Neuronal stem cell (in vitro differentiated cells): ENCODE data around the gene TAX1BP1.

Experiments used
- DNase-seq: peaks from one replicate; pipeline ENCODE4 v3.0.0-alpha.2; 2013; ENCODE audit warnings: low spot score
- H2AFZ ChIP-seq: one replicate; pipeline ENCODE4 v1.6.1; 2013; ENCODE audit warnings: mild to moderate bottlenecking, low read length, inconsistent platforms
- H2AK5ac ChIP-seq: 2 replicates; pipeline ENCODE4 v1.6.1; 2013; ENCODE audit warnings: low read depth, mild to moderate bottlenecking, inconsistent platforms, low read length, moderate library complexity, mixed read lengths
- H2BK120ac ChIP-seq: 2 replicates; pipeline ENCODE4 v1.6.1; 2013; ENCODE audit warnings: low read depth, mild to moderate bottlenecking, inconsistent platforms, low read length, moderate library complexity, mixed read lengths
- H2BK12ac ChIP-seq: one replicate; pipeline ENCODE4 v1.6.1; 2013; ENCODE audit warnings: low read length, inconsistent platforms
- H2BK15ac ChIP-seq: 2 replicates; pipeline ENCODE4 v1.6.1; 2013; ENCODE audit warnings: mild to moderate bottlenecking, low read length, inconsistent platforms, mixed read lengths
- H2BK5ac ChIP-seq: one replicate; pipeline ENCODE4 v1.6.1; 2013; ENCODE audit warnings: inconsistent platforms, mild to moderate bottlenecking, low read length, moderate library complexity
- H3K14ac ChIP-seq: one replicate; pipeline ENCODE4 v1.6.1; 2013; ENCODE audit warnings: low read length, inconsistent platforms
- H3K18ac ChIP-seq: 2 replicates; pipeline ENCODE4 v1.6.1; 2013; ENCODE audit warnings: low read length, inconsistent platforms
- H3K23ac ChIP-seq: 2 replicates; pipeline ENCODE4 v1.6.1; 2013; ENCODE audit warnings: low read depth, mild to moderate bottlenecking, mixed read lengths, low read length, inconsistent platforms; ENCODE audit not compliant: poor library complexity
- H3K27ac ChIP-seq: replicated peaks from 3 replicates; pipeline ENCODE4 v1.5.1; 2013; ENCODE audit warnings: low read length, inconsistent platforms
- H3K27me3 ChIP-seq, 3 experiments: 2 replicates each; pipeline ENCODE4 v1.6.1; 2013; ENCODE audit warnings: low read length in 3 of 3, mild to moderate bottlenecking in 2 of 3, inconsistent platforms in 1 of 3, low read depth in 1 of 3, mixed read lengths in 1 of 3, moderate library complexity in 1 of 3; ENCODE audit not compliant: control insufficient read depth in 3 of 3, insufficient read depth in 3 of 3
- H3K36me3 ChIP-seq, 2 donors: replicated peaks in 1 of 2; 2 replicates each; pipeline ENCODE4 v1.6.1; 2013; ENCODE audit warnings: low read length in 2 of 2; ENCODE audit not compliant: control insufficient read depth in 2 of 2, insufficient read depth in 2 of 2
- H3K4ac ChIP-seq: 2 replicates; pipeline ENCODE4 v1.6.1; 2013; ENCODE audit warnings: inconsistent platforms, mild to moderate bottlenecking, low read length, moderate library complexity
- H3K4me1 ChIP-seq, 2 donors: 1 replicate in 1 of 2; 2 replicates in 1 of 2; pipeline ENCODE4 v1.6.1; 2013; ENCODE audit warnings: low read length in 2 of 2, low read depth in 1 of 2; ENCODE audit not compliant: control insufficient read depth in 2 of 2, insufficient read depth in 1 of 2
- H3K4me2 ChIP-seq: one replicate; pipeline ENCODE4 v1.6.1; 2013; ENCODE audit warnings: mild to moderate bottlenecking, low read length, inconsistent platforms; ENCODE audit not compliant: insufficient read depth, poor library complexity, severe bottlenecking
- H3K4me3 ChIP-seq, 2 donors: 2 replicates each; pipeline ENCODE4 v1.5.1; 2013; ENCODE audit warnings: low read length in 2 of 2, mild to moderate bottlenecking in 2 of 2, inconsistent platforms in 1 of 2, moderate library complexity in 1 of 2
- H3K79me1 ChIP-seq: one replicate; pipeline ENCODE4 v1.6.1; 2013; ENCODE audit warnings: low read depth, mild to moderate bottlenecking, inconsistent platforms, low read length, moderate library complexity
- H3K9ac ChIP-seq: one replicate; pipeline ENCODE4 v1.6.1; 2013; ENCODE audit warnings: mild to moderate bottlenecking, low read depth, low read length, inconsistent platforms; ENCODE audit not compliant: poor library complexity
- H3K9me3 ChIP-seq, 2 donors: replicated peaks in 1 of 2; 2 replicates each; pipeline versions ENCODE3 to v1.6.1; 2013; ENCODE audit warnings: low read length in 2 of 2, mild to moderate bottlenecking in 2 of 2, inconsistent platforms in 1 of 2, low read depth in 1 of 2, mixed read lengths in 1 of 2, moderate library complexity in 1 of 2; ENCODE audit not compliant: control insufficient read depth in 2 of 2, insufficient read depth in 1 of 2
- H4K8ac ChIP-seq: one replicate; pipeline ENCODE4 v1.6.1; 2013; ENCODE audit warnings: low read depth, mild to moderate bottlenecking, inconsistent platforms, low read length, moderate library complexity
- H4K91ac ChIP-seq: one replicate; pipeline ENCODE4 v1.6.1; 2013; ENCODE audit warnings: low read length, low read depth, mild to moderate bottlenecking, inconsistent platforms; ENCODE audit not compliant: poor library complexity
- WGBS, 2 donors: extraction: QIAGEN DNeasy Blood & Tissue Kit; methylation state at CpG; one replicate each; pipeline ENCODE4 v1.1.7; 2013; ENCODE audit warnings: missing lambda C conversion rate in 2 of 2, mixed read lengths in 1 of 2; ENCODE audit not compliant: insufficient read length in 2 of 2, insufficient replicate concordance in 1 of 2; ENCODE audit errors: extremely low coverage in 2 of 2; 5-methylcytosine and 5-hydroxymethylcytosine counted together

TAX1BP1 gene

DNA sequence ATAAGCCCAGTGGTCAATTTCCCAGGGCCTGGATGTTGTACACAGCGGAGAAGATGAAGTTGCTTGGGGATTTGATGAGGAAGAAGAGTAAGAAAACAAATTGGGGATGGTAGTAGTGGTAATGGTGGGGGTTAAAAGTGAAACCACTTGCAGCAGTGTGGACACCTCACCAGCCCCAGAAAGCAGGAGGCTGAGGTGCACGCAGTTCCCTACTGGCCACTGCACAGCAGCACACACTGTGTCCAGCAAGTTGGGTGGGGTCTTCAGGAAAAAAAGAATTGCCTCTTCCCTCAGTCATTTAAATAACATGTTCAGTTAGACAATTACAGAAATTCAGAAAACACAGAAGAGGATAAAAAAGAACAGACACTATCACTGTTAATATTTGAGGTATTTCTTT lies 96.6 kb downstream of the TAX1BP1 start:
- Histone ChIP-seq H3K4me2 (no peak overlapping the region), H3K9ac (no peak overlapping the region), H4K8ac (no peak overlapping the region), H3K18ac (no peak overlapping the region), H2BK120ac (no peak overlapping the region), H3K4ac (no peak overlapping the region), H3K4me1 (no peaks in the 10 kb centered on the region), H3K79me1 (no peaks in the 10 kb centered on the region), H2BK5ac (no peak overlapping the region), H3K36me3 (peaks cover 0 to 13% of the 10 kb centered on the region in 2 donors), H3K27ac (no peak overlapping the region), H2AFZ (no peak overlapping the region), H2BK15ac (no peak overlapping the region), H3K14ac (no peak overlapping the region), H2BK12ac (no peak overlapping the region), H2AK5ac (no peak overlapping the region), H3K9me3 (no peaks in the 10 kb centered on the region), H3K23ac (no peak overlapping the region), H3K4me3 (no peak overlapping the region), H4K91ac (no peak overlapping the region), H3K27me3 (no peaks in the 10 kb centered on the region)
- WGBS, 2 donors: no CpG with 5 or more reads among the region's 2 CpGs
- DNase-seq: no peak

- Histone ChIP-seq H2BK5ac (no peak overlapping the region), H4K91ac (no peak overlapping the region)
- no peak for DNase-seq
Observed at GRCh38 chr7:27839099-27839498, 99.1 kb downstream of the TAX1BP1 start.

DNA sequence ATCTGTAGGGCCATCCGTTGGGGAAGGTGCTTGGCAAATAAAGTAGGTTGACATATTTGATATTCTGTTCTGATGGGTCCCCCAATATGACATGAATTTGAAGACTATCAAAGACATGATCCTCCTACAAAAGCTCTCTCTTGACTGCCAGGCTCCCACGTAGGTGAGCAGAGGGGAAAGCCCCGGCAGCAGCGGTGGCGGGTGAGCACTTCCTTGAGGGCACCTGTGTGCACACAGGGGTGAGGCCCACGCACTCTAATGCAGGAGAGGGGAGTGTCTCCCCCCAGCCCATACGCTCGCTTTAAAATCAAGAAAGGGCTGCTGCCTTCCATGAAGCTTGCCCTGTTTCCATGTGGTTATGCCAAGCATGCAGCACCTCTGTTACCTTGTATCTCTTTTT lies 100.4 kb downstream of the TAX1BP1 start:
- no peak overlapping the region for H3K4me2 ChIP-seq
- H3K79me1 ChIP-seq: no peaks in the 10 kb centered on the region
- H3K4ac ChIP-seq: no peak overlapping the region
- H3K14ac ChIP-seq: no peak overlapping the region
- H3K18ac ChIP-seq: no peak overlapping the region
- H2BK12ac ChIP-seq: no peak overlapping the region
- no CpG with 5 or more reads among the region's 8 CpGs for WGBS, 2 donors
- H3K23ac ChIP-seq: peak overlapping the region; percentile 5
- no peak overlapping the region for H2BK5ac ChIP-seq
- no peak overlapping the region for H4K8ac ChIP-seq
- no peak overlapping the region for H2BK120ac ChIP-seq
- no peaks in the 10 kb centered on the region for H3K9me3 ChIP-seq
- no peak overlapping the region for H3K9ac ChIP-seq
- H3K27me3 ChIP-seq: no peaks in the 10 kb centered on the region
- H4K91ac ChIP-seq: no peak overlapping the region
- H3K4me3 ChIP-seq: no peak overlapping the region
- no peak for DNase-seq
- H3K27ac ChIP-seq: no peak overlapping the region
- no peak overlapping the region for H2BK15ac ChIP-seq
- H2AFZ ChIP-seq: no peak overlapping the region
- no peaks in the 10 kb centered on the region for H3K36me3 ChIP-seq
- H2AK5ac ChIP-seq: peak overlapping the region; percentile 47
- peaks cover 0 to 7% of the 10 kb centered on the region in 2 donors for H3K4me1 ChIP-seq

More at GRCh38 chr7:27839099-27839498, 99.1 kb downstream of the TAX1BP1 start:
- H3K36me3 ChIP-seq: no peaks in the 10 kb centered on the region
- H2AK5ac ChIP-seq: peak overlapping the region; percentile 5
- H3K79me1 ChIP-seq: no peaks in the 10 kb centered on the region
- no peaks in the 10 kb centered on the region for H3K9me3 ChIP-seq
- no peak overlapping the region for H3K4me3 ChIP-seq
- no peak overlapping the region for H2BK15ac ChIP-seq
- H3K27ac ChIP-seq: no peak overlapping the region
- H2BK12ac ChIP-seq: no peak overlapping the region
- H3K14ac ChIP-seq: no peak overlapping the region
- H4K8ac ChIP-seq: no peak overlapping the region
- H3K23ac ChIP-seq: no peak overlapping the region
- no peak overlapping the region for H2BK120ac ChIP-seq
- H3K9ac ChIP-seq: no peak overlapping the region
- no peak overlapping the region for H3K18ac ChIP-seq
- H2AFZ ChIP-seq: no peak overlapping the region
- peaks cover 0 to 7% of the 10 kb centered on the region in 2 donors for H3K4me1 ChIP-seq
- WGBS, 2 donors: no CpG with 5 or more reads among the region's 10 CpGs
- no peak overlapping the region for H3K4me2 ChIP-seq
- no peaks in the 10 kb centered on the region for H3K27me3 ChIP-seq
- H3K4ac ChIP-seq: no peak overlapping the region

- Histone ChIP-seq H3K27ac (no peak overlapping the region), H3K9me3 (no peaks in the 10 kb centered on the region), H2BK5ac (no peak overlapping the region), H3K4me1 (peaks cover 0 to 7% of the 10 kb centered on the region in 2 donors), H3K27me3 (no peaks in the 10 kb centered on the region), H3K4me2 (no peak overlapping the region), H3K4ac (no peak overlapping the region), H3K9ac (no peak overlapping the region), H3K4me3 (no peak overlapping the region), H3K18ac (peak overlapping the region; percentile 79), H3K36me3 (no peaks in the 10 kb centered on the region), H2BK15ac (peak overlapping the region; percentile 75), H2BK12ac (no peak overlapping the region), H2AFZ (peak overlapping the region; percentile 36), H2AK5ac (peak overlapping the region; percentile 47), H3K79me1 (no peaks in the 10 kb centered on the region), H2BK120ac (no peak overlapping the region), H4K8ac (no peak overlapping the region), H3K14ac (no peak overlapping the region), H4K91ac (no peak overlapping the region), H3K23ac (peak overlapping the region; percentile 5)
- DNase-seq: no peak
- no CpG with 5 or more reads among the region's 18 CpGs for WGBS, 2 donors
Observed at GRCh38 chr7:27840760-27841364, 100.9 kb downstream of the TAX1BP1 start.
